NCI-H69 (cell line): ENCODE results near the gene FGFR4.
A peak's percentile ranks its signal among the peaks of the same experiment; 100 is the strongest.

ENCODE experiments used
- DNase-seq: peaks from one replicate; lab custom pipeline; 2025; lab: John Stamatoyannopoulos, UW

The FGFR4 gene

GRCh38 chr5:177103523-177104253 is 17.0 kb downstream of the FGFR4 start:
- DNase-seq, result peak; percentile 73

GRCh38 chr5:177105691-177106476 is 19.2 kb downstream of the FGFR4 start:
- DNase-seq, result no peak

GRCh38 chr5:177107159-177107558 is 20.4 kb downstream of the FGFR4 start:
- no peak for DNase-seq

DNA sequence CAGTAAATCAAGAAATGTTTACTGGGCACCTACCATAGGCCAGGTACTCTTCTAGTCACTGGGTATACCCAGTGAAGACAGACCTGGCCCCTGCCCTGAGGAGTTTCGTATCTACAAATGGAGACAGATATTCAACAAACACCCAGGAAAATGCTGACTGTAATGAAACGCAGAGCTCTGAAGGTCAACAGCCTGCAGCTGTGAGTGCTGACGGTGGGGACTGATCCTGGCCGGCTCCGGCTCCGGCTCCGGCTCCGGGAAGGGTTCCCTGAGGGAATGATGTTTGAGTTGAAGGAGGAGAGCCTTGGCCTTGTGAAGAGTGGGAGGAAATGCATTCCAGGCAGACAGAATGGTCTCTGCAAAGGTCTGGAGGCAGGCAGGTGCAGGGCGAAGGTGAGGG is 23.1 kb downstream of the FGFR4 start:
- no peak for DNase-seq

- DNase-seq, result peak; percentile 74
Observed at GRCh38 chr5:177111720-177112394, 25.1 kb downstream of the FGFR4 start.

GRCh38 chr5:177112589-177113220 is 26.0 kb downstream of the FGFR4 start:
- DNase-seq, result no peak

GRCh38 chr5:177113566-177114424 is 27.1 kb downstream of the FGFR4 start:
- DNase-seq, result peak; percentile 76

DNA sequence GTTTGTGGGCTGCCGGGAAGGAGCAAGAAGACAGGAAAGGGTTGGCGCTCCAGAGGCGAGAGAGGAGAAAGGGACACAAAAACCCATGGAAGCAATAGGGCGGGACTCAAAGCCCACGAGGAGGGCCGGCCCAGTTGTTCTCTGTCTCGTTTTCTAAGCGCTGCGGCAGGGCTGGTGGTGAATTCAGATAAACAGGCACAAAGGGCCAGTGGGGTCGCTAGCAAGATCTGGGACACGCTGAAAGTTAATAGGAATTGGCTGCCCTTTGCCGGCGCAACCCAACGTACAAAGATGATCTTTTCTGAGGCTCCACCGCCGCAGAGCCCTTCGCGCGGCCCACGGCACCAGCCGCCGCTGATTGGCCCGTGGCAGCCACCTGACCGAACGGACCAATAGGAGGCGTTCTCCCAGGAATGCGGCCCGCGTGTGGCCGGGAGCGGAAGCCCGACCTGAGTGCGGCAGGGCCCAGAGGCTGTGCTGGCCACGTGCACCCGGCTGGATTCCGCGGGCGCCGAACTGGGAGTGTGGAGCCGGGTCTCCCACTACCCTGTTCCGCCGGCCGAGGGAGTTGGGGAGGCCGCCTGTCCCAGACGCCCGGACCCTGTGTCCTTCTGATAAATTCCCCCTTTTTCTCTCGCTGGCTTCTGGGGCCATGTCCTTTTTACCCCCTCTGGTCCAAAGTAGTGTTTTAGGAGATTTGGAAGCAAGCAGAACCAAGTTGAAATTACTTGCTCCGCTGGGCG is 30.1 kb downstream of the FGFR4 start:
- DNase-seq, result no peak

DNA sequence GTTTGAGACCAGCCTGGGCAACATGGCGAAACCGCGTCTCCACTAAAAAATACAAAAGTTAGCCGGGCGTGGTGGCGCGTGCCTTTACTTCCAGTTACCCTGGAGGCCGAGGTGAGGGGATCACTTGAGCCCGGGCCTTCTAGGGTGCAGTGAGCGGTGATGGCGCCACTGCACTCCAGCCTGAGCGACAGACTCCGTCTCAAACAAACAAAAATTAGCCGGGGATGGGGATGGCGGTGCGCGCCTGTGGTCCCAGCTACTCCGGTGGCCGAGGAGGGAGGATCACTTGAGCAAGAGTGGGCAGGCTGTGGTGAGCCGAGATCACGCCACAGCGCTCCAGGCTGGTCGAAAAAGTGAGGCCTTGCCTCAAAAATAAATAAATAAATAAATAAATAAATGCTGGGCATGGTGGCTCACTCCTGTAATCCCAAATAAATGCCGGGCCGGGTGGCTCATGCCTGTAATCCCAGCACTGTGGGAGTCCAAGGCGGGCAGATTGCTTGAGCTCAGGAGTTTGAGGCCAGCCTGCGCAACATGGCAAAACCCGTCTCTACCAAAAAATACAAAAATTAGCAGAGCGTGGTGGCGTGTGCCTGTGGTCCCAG is 30.8 kb downstream of the FGFR4 start:
- DNase-seq, result no peak

- no peak for DNase-seq
Observed at GRCh38 chr5:177122566-177122965, 35.9 kb downstream of the FGFR4 start.

- no peak for DNase-seq
Observed at GRCh38 chr5:177123789-177124485, 37.2 kb downstream of the FGFR4 start.

GRCh38 chr5:177124486-177124991 is 37.8 kb downstream of the FGFR4 start:
- peak; percentile 47 for DNase-seq

DNA sequence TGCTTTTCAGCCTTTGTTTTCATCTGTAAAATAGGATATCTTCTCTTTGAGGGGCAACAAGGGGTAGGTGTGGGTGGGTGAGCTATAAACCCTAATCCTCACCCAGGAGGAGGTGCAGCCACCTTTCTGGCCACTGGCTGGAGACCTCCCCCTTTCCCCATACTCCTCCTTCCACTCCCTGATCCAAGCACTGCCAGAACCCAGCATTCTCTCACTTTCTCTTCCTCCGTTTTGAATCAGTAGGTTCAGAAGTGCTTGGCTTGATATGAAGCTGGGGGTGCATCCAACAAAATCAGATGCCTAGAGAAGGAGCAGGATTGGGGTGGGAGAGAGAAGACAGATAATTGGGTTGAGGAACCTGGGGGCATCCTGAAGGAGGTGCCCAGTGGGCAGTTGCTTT is 40.1 kb downstream of the FGFR4 start:
- no peak for DNase-seq

DNA sequence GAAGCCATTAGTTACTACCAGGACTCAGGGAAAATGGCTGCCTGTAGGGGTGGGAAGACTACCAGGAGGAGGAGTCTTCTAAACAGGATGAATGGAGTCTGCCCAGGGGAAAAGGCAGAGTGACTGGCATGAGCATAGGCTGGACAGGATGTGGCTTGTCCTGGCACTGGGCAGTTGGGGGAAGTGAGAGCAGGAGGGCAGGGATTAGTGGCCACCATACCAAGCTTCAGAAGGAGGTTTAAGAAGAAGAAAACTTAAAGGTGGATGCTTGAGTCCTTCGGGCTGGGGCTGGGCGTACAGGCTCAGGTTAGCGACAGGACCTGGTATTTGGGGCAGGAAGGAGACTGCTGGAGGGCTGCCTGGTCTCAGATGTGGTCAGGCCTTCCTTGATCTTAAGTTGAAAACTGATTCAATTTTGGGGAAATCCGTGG is 41.9 kb downstream of the FGFR4 start:
- no peak for DNase-seq

GRCh38 chr5:177130211-177131018 is 43.7 kb downstream of the FGFR4 start:
- peak; percentile 48 for DNase-seq

DNA sequence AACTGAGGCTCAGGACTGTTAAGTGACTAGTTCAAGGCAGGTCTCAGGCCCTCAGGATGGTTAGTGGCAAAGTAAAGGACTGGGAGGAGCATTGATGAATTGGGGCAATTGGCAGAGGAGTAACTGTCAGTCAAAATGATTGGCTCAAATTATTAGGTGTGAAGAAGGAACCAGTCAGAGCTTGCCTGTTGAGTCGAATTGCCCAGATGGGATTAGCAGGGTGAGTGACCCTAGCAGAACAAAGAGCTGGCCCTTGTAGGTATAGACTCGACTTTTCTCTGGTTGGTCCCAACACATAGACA is 44.3 kb downstream of the FGFR4 start:
- DNase-seq, result peak; percentile 48

DNA sequence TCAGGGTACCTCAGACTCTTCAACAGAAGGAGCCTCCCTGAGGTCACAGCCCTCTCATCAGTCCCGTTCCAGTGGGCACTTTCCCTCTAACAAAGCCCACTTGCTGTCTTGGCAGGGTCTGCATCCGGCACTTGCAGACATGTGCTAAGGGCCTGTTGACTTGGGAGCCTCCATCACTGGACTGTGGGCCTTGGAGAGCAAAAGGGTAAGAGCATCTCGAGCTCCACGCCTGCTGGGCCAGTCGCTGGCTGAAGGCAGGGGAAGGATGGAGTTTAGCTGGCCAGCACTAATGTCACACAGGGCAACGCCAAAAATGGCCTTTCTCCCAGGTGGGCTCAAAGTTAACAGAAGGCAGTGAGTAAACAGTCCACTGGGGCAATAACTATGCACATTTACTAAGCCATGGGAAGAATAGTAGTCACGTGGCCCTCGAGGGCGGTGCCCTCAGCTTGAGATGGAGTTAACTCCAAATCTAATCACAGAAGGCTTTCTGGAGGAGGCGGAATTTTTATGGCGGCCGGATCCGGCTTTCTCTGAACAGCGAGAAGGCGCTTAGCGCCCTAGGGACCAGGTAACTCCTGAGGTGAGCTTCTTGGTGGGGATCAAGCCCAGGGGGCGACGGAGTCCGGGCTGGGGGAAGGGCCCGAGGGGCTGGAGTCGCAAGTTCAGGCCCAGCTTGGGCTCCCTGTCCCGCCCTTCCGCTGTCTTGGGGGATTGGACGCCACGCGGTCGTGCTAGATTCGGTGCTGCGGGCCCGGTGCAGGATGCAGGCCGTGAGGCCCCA is 44.8 kb downstream of the FGFR4 start:
- DNase-seq, result no peak
